ENCODE data around the gene FGF8.
"Not testable (repeated sequence)": the region's sequence is repeated elsewhere in the genome, so short reads cannot be mapped to it uniquely, and the experiment has no call there.

The FGF8 gene, protein sequence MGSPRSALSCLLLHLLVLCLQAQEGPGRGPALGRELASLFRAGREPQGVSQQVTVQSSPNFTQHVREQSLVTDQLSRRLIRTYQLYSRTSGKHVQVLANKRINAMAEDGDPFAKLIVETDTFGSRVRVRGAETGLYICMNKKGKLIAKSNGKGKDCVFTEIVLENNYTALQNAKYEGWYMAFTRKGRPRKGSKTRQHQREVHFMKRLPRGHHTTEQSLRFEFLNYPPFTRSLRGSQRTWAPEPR

GRCh38 chr10:101775273-101776160, at the start of gene FGF8:
FGF8 (minus strand) TSS chr10:101776114; CDS start chr10:101775900, 214 bp downstream.
- no peak for FAIRE-seq

- FAIRE-seq = no peak
Observed at GRCh38 chr10:101824736-101825135, 48.8 kb upstream of the FGF8 start.

DNA sequence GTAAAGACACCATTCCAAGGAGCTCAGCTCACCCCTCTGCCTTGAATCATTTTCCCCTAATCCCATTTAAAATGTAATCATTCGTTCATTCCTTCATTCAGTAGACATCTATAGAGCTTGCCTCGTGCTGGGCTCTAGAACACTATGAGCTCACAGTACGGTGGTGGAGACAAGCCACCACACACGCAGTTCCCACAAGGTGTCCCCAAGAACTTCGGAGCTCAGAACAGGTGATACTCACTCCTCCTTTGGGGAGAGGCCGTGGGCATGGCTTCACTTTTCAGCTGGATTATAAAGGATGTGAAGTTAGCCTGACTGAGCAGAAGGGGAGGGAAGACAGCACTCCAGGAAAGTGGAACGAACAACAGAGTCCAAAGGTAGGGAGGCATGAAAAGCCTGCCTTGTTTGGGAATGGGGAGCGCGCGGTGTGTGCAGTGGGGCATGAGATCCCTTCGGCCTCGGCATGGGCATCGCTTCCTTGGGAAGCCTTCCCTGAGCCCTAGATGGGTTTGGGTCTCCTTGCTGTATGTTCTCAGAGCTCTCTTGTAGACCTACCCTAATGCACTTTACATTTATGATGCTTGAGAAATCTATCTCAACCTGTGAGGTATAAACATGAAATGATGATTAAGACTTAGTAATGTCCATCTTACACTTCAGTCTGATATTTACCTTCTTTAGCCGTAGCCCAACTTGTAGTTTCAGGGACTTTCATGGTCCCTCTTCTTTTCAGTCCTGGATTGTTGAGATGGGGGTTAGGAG, 43.1 kb upstream of the FGF8 start:
- no peak for FAIRE-seq

DNA sequence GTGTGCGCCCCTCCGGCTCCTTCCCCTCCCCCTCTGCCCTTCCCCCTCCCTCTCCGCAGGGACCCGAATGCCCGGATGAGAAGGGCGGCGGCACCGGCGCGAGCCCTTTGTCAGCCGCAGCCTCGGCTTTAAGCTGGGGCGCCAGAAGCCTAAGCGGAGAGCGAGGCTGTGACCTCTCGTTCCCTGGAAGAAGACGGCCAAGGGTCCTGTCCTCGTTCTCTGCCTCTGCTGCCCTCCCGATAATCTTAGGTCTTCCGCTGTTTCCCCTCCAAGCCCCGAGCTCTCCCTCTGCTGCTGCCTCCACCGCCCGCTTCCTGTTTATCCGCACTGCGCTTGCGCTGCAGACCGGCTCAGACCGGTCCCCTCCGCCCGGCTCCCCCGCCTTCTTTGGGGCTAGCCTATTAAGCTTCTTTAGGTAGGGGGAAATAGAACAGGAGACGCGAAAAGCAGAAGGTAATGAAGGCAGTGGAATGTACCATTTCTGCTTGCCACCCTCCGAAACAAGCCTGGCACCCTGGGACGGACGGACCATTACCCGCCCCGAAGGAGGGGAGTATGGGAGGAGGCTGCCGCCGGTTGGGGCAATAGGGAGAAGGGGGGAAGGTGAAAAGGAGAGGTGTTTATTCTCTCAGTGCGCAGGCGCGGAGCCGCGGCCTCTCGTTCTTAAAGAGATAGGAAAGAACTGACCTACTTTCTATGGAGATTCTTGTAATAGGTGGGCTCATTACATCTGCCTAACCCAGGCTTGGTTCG, 42.4 kb upstream of the FGF8 start, which contains the start of gene OGA:
OGA (minus strand) TSS at position 326 of the 753 bp plus-strand sequence. CDS start 422 bp downstream, outside the sequence.
- FAIRE-seq = peak; percentile 99

DNA sequence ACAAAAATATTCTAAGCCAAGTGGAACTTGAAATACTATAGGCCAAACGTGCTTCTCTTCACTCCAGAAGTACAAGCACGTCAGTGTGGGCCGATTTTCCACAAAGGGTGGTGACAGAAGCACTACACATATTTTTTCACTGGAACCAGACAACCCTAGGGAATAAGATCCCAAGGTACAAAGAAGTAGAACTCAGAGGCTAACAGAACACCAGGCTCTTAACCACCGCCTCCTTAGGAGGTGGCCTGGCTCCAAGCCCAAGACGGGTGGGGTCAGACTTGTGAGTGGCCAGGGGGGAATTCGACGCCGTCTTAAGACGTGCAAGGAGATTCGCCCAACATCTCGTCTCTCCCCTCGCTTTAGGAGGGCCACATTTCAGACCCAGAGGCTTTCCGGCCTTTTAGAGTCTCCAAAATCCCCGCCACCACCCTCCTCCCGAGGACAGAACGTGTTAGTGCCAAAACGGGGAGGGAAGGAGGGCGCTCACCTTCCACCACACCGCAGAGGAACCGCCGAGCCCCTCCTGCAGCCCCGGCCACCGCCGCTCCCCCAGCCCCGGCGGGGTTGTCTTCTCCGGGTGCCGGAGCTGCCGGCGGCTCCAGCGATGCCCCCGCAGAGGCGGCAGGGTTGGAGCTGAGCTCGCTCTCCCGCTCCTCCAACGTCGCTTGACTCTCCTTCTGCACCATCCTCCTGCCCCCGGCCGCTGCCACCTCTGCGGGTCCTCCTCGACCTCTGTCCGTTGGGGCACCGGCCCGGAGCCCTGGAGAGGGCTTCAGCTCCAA, 41.6 kb upstream of the FGF8 start:
- FAIRE-seq = peak; percentile 67

- FAIRE-seq = no peak
Observed at GRCh38 chr10:101816913-101817336, 41.0 kb upstream of the FGF8 start.

DNA sequence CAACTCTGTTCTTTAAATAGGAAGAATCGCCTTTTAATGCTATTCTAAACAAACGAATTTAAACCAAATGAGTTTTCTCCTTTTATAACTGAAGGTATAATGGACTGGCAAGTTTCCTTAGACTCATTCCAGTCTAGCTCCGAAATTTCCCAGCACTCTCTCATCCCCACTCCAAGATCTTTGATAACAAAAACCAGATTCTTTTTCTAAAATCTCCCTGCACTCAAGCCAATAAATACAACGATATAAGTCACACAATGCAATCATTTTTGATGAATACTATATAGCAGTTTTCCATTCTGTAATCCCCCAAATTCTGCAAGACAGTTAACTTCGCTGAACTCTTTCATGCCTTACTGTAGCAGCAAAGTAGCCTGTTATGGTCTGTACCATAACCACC, 40.5 kb upstream of the FGF8 start:
- FAIRE-seq = no peak

- no peak for FAIRE-seq
Observed at GRCh38 chr10:101814466-101815071, 38.7 kb upstream of the FGF8 start.

- FAIRE-seq = no peak
Observed at GRCh38 chr10:101812606-101813005, 36.7 kb upstream of the FGF8 start.

- no peak for FAIRE-seq
Observed at GRCh38 chr10:101807158-101807557, 31.2 kb upstream of the FGF8 start.

DNA sequence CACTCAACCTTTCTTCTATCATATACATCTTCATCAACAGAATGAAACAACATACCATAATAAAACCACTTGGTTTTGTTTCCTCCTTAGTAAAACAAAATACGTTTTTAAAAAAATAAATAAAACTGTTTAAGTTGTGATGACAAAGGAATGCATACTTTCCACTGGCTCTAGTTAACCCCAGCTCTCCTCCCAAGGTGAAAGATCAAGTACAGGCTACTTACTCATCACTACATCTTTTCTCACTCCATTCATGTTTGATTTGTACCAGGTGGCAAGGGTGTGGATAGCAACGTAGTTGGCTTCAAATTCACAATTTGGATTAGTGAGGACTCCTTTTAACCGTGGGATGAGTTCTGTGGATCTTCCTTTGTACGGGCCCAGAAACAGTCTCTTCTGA, 27.6 kb upstream of the FGF8 start:
- no peak for FAIRE-seq

GRCh38 chr10:101797403-101798059, 21.6 kb upstream of the FGF8 start:
- FAIRE-seq = no peak

DNA sequence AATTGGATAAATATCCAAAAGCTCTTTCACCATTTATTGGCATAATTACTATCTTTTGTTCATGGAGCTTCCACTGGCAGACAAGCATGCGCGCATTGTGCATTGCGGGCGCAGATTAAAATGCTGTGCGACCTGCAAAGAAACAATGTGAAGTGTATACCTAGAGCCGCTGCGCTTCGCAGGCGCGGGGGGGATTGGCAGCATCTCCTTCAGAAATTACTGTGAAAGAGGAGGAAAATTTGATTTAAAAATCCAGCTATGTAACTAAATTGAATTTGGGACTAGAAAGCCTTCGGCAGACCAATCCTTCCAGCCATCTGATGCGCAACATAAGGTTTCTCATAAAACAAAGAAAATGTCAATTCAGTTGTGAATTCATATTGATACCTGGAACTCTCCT, 17.6 kb upstream of the FGF8 start:
- no peak for FAIRE-seq

GRCh38 chr10:101789686-101790085, 13.8 kb upstream of the FGF8 start:
- FAIRE-seq = no peak

- FAIRE-seq = not testable (repeated sequence)
Observed at GRCh38 chr10:101789231-101789630, 13.3 kb upstream of the FGF8 start.

DNA sequence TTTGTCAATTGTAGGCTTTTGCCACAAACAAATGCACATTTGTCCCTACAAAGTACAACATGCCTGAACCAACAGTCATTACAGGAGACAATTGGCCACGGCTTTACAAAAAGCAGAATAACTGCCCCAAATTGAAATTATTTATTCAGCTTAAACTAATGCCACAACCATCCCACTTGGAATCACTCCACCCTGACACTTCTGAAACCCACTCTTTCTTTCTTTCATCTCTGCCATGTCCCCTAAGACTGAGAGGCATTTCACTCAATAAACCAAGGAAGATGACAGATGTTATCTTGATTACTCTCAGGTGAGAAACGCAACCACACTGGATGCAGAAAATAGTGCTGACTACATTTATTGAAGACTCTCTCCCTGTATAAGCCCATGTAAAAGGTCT, 9.9 kb upstream of the FGF8 start:
- no peak for FAIRE-seq

- no peak for FAIRE-seq
Observed at GRCh38 chr10:101784558-101784957, 8.6 kb upstream of the FGF8 start.

- no peak for FAIRE-seq
Observed at GRCh38 chr10:101783736-101784118, 7.8 kb upstream of the FGF8 start.

GRCh38 chr10:101782811-101783735, 7.2 kb upstream of the FGF8 start, which contains the start of gene NPM3:
NPM3 (minus strand) TSS chr10:101783446; CDS start chr10:101783390, 56 bp downstream.
- no peak for FAIRE-seq

Data from A204.1 (cell line).